Nephron (organoid): ENCODE measurements around the gene KRT82.

ENCODE experiments used
- H3K27ac Mint-ChIP-seq, 3 experiments: 2 replicates each; pipeline ENCODE4 v1.8.0; 2020; ENCODE audit warnings: mixed read lengths in 3 of 3, mild to moderate bottlenecking in 2 of 3, moderate library complexity in 1 of 3
- H3K27me3 Mint-ChIP-seq: 2 replicates; pipeline ENCODE4 v1.8.0; 2021; ENCODE audit warnings: low read depth, mild to moderate bottlenecking, moderate library complexity, mixed read lengths
- H3K36me3 Mint-ChIP-seq: 2 replicates; pipeline ENCODE4 v1.8.0; 2020; ENCODE audit warnings: low read depth, mixed read lengths
- H3K4me1 Mint-ChIP-seq: 2 replicates; pipeline ENCODE4 v1.8.0; 2020; ENCODE audit warnings: mixed read lengths
- H3K4me3 Mint-ChIP-seq, 3 experiments: 2 replicates each; pipeline ENCODE4 v1.8.0; 2020; ENCODE audit warnings: mild to moderate bottlenecking in 3 of 3, mixed read lengths in 3 of 3, moderate library complexity in 2 of 3
- H3K9me3 Mint-ChIP-seq: 2 replicates; pipeline ENCODE4 v1.8.0; 2020; ENCODE audit warnings: mixed read lengths
- CTCF ChIP-seq, 3 experiments: fragments of 200-600 bp; sonication (generic); IDR thresholded peaks; one replicate each; pipeline ENCODE4 v1.5.0; 2021; ENCODE audit warnings: antibody characterized with exemption in 3 of 3; ENCODE audit not compliant: unreplicated experiment in 3 of 3

Gene KRT82

GRCh38 chr12:52403561-52403960, 2.6 kb downstream of the KRT82 start:
- Mint-ChIP-seq H3K36me3 (no peaks in the 10 kb centered on the region), H3K27me3 (peaks cover 11% of the 10 kb centered on the region), H3K27ac (no peak overlapping the region), H3K4me1 (no peaks in the 10 kb centered on the region), H3K4me3 (no peak overlapping the region), H3K9me3 (peaks cover 1% of the 10 kb centered on the region)
- TF ChIP-seq CTCF (IDR thresholded peaks at IDR 0.05; ENCODE audit: unreplicated experiment in 3 of 3), result no peak

GRCh38 chr12:52402873-52403540, 3.1 kb downstream of the KRT82 start:
- TF ChIP-seq CTCF (IDR thresholded peaks at IDR 0.05; ENCODE audit: unreplicated experiment in 3 of 3), result no peak
- H3K27ac Mint-ChIP-seq, result no peak overlapping the region
- H3K36me3 Mint-ChIP-seq, result no peaks in the 10 kb centered on the region
- no peaks in the 10 kb centered on the region for H3K4me1 Mint-ChIP-seq
- H3K9me3 Mint-ChIP-seq, result no peaks in the 10 kb centered on the region
- no peak overlapping the region for H3K4me3 Mint-ChIP-seq
- H3K27me3 Mint-ChIP-seq, result peaks cover 10% of the 10 kb centered on the region

GRCh38 chr12:52402377-52402776, 3.8 kb downstream of the KRT82 start:
- Mint-ChIP-seq H3K36me3 (no peaks in the 10 kb centered on the region), H3K27me3 (peaks cover 8% of the 10 kb centered on the region), H3K27ac (no peak overlapping the region), H3K9me3 (no peaks in the 10 kb centered on the region), H3K4me3 (no peak overlapping the region), H3K4me1 (no peaks in the 10 kb centered on the region)
- no peak for TF ChIP-seq CTCF (IDR thresholded peaks at IDR 0.05; ENCODE audit: unreplicated experiment in 3 of 3)

- no peaks in the 10 kb centered on the region for H3K36me3 Mint-ChIP-seq
- no peak overlapping the region for H3K27ac Mint-ChIP-seq
These were observed 4.2 kb downstream of the KRT82 start for GRCh38 chr12:52401926-52402325.

GRCh38 chr12:52401526-52401925, 4.6 kb downstream of the KRT82 start:
- Mint-ChIP-seq H3K4me3 (no peak overlapping the region), H3K9me3 (no peaks in the 10 kb centered on the region), H3K27me3 (peaks cover 16% of the 10 kb centered on the region), H3K4me1 (no peaks in the 10 kb centered on the region), H3K36me3 (no peaks in the 10 kb centered on the region), H3K27ac (no peak overlapping the region)
- no peak for TF ChIP-seq CTCF (IDR thresholded peaks at IDR 0.05; ENCODE audit: unreplicated experiment in 3 of 3)

More at GRCh38 chr12:52401926-52402325, 4.2 kb downstream of the KRT82 start:
- no peak for TF ChIP-seq CTCF (IDR thresholded peaks at IDR 0.05; ENCODE audit: unreplicated experiment in 3 of 3)
- Mint-ChIP-seq H3K27me3 (peaks cover 12% of the 10 kb centered on the region), H3K4me1 (no peaks in the 10 kb centered on the region), H3K9me3 (no peaks in the 10 kb centered on the region), H3K4me3 (no peak overlapping the region)

GRCh38 chr12:52400906-52401305, 5.2 kb downstream of the KRT82 start:
- Mint-ChIP-seq H3K36me3 (no peaks in the 10 kb centered on the region), H3K9me3 (no peaks in the 10 kb centered on the region), H3K27me3 (peaks cover 18% of the 10 kb centered on the region), H3K4me1 (no peaks in the 10 kb centered on the region), H3K4me3 (no peak overlapping the region), H3K27ac (no peak overlapping the region)
- no peak for TF ChIP-seq CTCF (IDR thresholded peaks at IDR 0.05; ENCODE audit: unreplicated experiment in 3 of 3)
